Glomerular endothelial cell (primary cell): ENCODE data around the gene LRRC55. TPM values are rescaled to one million over a fixed set of nuclear protein-coding genes. Genes with fewer than 3 reads are reported as not detected.

Experiments
- DNase-seq: peaks from one replicate; pipeline ENCODE4 v3.0.0-alpha.2; 2011; ENCODE audit warnings: low read depth, low spot score; ENCODE audit errors: extremely low read depth
- total RNA-seq: library from RNA; depleted of rRNA; stranded (reverse); fragments of >200 nt; gene quantifications from 2 replicates; pipeline ENCODE4 v1.2.3, GENCODE V29; 2015

LRRC55 gene
- total RNA-seq, 1 donor from 2014 or later, result 1.3 TPM

GRCh38 chr11:57199330-57199729, 17.6 kb downstream of the LRRC55 start:
- no peak for DNase-seq

DNA sequence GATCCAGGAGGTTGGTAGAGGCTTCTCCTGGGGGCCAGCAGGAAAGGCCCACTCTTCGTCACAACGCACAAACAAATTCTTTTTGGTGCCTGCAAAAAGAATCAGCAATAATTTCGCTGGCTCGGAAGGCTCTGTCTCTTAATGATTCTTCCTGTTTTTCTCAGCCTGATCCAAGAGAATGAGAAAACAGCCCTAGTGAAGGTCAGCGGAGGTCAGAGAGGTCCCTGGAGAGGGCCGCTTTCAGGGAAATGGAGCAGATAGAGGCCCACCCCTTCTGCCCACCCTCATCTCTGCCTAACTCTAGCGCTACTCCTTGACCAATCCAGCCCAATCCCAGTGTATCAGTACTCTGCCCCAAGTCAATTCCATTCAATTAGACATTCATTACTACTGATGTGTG, 19.2 kb downstream of the LRRC55 start:
- DNase-seq, result no peak

GRCh38 chr11:57202281-57202680, 20.5 kb downstream of the LRRC55 start:
- no peak for DNase-seq

GRCh38 chr11:57203359-57203758, 21.6 kb downstream of the LRRC55 start:
- DNase-seq, result no peak

DNA sequence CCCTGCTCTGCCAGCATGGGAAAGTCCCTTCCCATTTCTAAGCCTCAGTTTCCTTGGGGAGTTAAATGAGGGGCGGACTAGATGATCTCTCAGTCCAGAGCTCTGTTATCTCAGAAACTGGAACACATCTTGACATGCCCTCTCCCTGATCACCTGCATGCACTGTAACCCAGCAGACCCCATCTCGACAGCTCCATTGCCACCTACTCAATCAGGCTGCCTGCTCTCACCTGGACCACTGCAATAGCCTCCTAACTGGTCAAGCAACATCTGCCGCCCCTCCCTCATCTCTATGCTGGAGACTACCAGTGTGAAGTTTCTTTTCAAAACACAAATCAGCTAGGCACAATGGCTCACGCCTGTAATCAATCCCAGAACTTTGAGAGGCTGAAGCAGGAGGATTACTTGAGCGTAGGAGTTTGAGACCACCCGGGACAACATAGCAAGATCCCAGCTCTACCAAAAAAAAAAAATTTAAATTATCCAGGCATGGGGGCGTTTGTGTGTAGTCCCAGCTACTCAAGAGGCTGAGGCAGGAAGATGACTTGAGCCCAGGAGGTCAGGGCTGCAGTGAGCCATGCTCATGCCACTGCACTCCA, 22.2 kb downstream of the LRRC55 start:
- DNase-seq, result no peak

GRCh38 chr11:57205041-57205641, 23.4 kb downstream of the LRRC55 start:
- no peak for DNase-seq

- DNase-seq, result no peak
These were observed 25.4 kb downstream of the LRRC55 start for GRCh38 chr11:57207168-57207567.

DNA sequence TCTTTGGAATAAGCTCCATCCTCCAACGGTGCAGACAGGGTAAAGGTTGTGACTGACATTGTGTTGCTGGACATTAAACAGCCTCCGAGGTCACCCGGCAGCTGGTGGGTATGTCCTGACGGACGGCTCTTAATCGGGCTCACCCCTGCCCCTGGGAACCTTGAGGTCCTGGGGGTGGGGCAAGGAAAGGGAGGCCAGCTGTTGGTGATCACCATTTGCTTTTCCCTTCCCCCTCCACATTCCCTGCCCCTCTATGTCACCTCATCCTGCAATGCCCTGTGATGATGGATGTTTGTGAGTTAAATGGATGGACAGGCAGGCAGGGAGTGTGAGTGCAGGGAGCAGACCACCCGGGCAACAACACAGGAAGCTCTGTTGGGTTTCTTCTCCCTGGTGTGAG, 29.0 kb downstream of the LRRC55 start:
- no peak for DNase-seq

DNA sequence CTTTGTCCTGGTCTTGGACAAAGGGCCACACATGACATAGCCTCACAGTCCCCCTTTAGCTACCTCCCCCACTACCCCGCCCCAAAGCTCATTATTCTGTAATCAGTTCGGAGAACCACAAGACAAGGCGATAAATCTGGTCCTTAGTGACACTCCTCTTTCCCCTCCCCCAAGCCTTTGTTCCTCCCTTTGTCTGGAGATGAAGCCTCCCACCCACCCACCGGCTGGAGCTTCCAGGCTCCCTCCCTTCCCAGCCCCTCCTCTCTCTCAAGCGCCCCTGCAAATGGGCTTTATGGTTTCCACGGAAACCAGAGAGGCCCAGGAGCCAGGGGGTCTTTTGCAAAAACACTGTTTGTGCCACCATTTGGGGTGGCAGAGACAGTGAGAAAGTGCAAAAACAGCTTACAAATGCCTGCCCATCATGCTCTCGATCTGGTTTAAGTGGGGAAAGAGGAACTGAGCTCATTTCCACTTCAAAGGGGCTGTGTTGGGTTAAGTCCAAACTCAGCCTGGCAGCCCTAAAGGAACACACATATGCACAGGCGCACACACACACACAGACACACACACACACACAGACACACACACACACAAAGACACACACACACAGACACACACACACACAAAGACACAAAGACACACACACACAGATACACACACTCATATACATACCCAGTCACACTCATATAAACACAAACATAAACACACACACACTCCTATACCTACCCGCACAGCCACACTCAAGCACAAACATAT, 31.8 kb downstream of the LRRC55 start:
- no peak for DNase-seq

- no peak for DNase-seq
These were observed 32.3 kb downstream of the LRRC55 start for GRCh38 chr11:57214098-57214417.

DNA sequence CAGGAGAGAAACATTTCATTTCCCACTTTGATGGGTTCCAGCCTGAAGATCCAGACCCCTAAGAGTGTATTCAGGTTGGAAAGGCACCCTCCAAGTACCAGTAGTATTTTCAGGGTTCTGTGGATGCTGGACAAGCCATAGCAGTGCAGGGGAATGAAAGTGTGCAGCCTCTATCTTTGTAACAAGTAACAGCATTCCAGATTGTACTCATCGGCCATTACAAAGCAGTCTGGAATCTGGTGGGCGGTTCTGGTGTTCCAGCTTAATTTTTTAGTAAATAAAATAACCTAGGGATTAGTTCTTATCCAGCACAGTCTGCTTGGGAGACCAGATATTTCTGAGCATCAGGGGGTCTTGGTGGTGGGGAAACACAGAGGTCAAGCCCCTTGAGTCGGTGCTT, 32.7 kb downstream of the LRRC55 start:
- DNase-seq, result no peak

GRCh38 chr11:57216463-57216862, 34.7 kb downstream of the LRRC55 start:
- DNase-seq, result no peak

- DNase-seq, result no peak
These were observed 35.3 kb downstream of the LRRC55 start for GRCh38 chr11:57217053-57217452.

DNA sequence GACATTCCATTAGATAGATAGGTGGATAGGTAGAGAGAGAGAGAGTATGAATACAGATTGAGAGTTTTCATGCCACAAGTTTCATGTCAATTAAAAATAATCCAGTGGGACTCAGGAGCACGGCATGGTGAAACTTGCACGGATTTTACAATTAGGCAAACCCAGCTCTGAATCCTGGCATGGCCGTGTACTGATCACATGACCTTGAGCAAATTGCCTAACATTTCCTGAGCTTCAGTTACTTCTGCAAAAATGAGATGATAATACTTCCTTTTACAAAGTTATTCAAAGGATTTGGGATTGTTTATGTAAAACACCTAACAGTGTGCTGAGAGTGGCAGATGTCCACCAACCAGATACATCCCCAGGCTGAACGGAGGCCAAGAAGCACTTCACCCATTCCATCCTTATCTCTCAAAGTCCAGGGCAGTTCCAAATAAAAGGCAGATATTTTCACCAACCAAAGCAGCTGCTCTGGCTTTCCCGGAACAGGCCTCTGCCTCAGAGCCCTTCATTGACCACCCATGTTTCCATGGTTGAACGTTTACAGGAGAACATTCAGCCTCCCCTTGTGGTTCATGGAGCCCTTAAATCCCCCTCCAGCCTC, 37.4 kb downstream of the LRRC55 start:
- no peak for DNase-seq

GRCh38 chr11:57222239-57222638, 40.5 kb downstream of the LRRC55 start:
- no peak for DNase-seq

DNA sequence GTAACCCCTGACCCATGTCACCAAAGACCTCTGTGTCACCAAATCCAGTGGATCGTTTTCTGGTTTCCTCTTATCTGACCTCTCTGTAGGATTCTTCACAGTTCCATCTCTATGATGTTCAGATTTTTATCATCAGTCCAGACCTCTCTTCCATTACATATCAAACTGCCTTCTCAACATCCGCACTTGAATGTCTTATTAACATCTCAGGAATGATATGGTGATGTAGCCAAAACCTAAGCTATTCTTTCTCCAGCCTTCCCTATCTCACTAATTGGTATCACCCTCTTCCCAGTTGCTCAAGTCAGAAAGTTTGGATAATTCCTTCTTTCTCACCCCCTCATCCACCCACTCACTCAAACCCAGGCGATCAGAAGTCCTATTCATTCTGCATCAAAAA, 41.8 kb downstream of the LRRC55 start:
- DNase-seq, result no peak

- DNase-seq, result no peak
These were observed 42.4 kb downstream of the LRRC55 start for GRCh38 chr11:57224128-57224527.

DNA sequence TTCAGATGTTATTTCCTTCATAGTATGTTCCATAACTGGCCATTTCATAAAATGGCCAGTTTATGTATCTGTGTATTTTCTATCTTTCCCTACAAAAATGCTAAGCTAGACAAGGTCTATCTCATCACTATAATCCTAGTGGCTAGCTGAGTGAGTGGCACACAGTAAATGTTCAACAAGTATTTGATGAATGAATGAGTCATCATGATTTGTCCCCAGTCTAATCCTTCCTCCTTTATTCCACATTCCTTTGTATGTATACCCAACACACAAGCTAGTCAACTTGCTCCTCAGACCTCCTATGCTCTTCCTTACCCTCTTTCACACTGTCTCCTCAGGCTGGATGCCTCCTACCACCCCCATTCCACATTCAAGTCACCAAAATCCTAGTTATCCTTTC, 42.8 kb downstream of the LRRC55 start:
- no peak for DNase-seq

DNA sequence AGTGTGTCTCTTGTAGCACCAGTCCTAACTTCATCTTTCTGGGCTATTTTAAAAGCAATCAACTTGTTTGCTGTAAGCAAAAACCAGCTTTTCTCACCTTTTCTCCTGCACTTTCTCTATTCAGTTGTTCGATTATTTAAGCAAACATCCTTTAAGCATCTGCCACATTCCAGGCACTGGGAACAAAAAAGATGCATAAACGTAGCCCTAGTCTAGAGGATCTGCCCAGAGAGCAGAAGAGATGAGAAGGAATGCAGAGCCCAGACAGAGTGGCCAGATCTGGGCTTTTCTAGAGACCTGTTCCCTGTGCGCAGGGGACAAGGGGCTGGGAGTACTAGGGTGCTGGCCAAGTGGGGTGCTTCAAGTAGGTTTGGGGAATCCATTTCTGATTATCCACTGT, 46.8 kb downstream of the LRRC55 start:
- DNase-seq, result no peak

- no peak for DNase-seq
These were observed 48.6 kb downstream of the LRRC55 start for GRCh38 chr11:57230316-57230715.

GRCh38 chr11:57230791-57231538, 49.2 kb downstream of the LRRC55 start:
- no peak for DNase-seq
